GM19238 (cell line): ENCODE data around the gene FJX1.

ENCODE experiments used
- DNase-seq: peaks from one replicate; pipeline ENCODE4 v3.0.0; 2011; ENCODE audit warnings: low spot score; ENCODE audit not compliant: insufficient read length

FJX1 gene

GRCh38 chr11:35617687-35618496, at the start of gene FJX1:
Gene FJX1, plus strand, starts transcription at chr11:35618460. Its CDS starts 177 bp downstream, at chr11:35618637.
- peak; percentile 76 for DNase-seq

DNA sequence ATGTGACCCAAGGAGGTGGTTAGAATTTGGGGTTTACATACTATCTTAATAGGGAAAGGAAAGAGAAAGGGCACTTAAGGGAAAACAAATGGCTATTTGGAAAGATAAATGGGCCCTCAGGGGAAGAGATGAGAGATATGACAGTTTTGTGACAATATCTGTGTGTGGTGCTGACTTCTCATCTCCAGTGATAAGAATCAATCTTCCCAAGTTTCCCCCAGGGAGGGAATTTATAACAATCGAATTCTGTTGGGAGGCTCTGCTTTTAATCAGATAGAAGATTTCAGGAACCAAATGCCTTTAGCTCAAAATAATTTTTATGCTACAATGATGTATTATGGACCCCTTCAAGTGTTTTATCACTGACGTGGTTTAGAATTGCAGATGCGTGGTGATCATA, 46.6 kb upstream of the FJX1 start:
- DNase-seq: no peak

DNA sequence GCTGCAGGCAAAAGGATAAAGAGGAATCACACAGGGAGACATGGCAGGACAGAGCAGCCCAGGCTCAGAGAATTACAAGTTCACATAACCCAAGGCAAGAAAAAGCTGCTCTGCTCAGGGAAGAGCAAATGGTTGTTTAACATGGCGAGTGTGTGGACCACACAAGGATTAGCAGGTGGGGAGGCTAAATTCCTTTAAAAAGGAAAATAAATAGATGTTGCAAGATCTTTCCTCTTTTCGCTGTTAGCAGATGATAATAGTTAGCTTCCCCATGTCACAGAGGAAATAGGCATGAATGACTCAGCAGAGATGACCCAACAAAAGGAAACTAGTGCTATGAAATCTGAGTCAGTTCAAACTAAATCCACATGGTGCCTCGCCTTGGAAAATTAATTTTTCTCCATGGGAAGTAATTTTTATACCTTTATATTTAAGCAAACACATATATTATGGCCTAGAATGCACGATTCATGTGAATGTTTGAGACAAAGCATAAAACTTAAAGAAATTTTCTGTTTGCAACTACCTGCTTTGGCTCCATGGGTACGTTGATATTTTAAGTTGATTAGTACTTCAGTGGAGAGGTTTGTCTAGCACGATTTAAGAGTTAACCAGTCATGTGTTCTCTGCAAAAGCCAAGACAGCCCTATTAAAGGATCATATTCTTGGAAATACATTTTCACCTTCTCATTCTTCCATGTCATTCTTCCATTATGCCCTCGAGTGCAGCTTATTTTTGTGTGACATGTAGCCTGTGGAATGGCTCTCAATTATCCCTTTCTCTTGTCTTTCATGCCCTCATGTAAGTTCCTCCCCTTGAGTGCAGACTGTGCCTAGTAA, 38.5 kb upstream of the FJX1 start:
- DNase-seq: no peak

DNA sequence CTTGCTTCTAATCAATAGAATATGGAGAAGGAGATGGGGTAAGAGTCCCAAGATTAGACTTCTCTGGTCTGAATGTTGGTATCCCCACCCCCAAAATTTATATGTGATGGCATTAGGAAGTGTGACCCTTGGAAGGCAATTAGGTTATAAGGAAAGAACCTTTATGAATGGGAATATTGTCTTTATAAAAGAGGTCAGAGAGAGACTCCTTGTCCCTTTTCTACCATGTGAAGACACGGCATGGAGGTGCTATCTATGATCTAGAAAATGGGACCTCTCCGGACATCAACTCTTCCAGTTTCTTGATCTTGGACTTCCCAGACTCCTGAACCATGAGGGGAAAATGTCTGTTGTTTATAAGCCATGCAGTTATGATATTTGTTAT, 37.9 kb upstream of the FJX1 start:
- no peak for DNase-seq

GRCh38 chr11:35582033-35582432, 36.2 kb upstream of the FJX1 start:
- DNase-seq: no peak

- no peak for DNase-seq
These were observed 35.1 kb upstream of the FJX1 start for GRCh38 chr11:35583126-35583525.

GRCh38 chr11:35583843-35584242, 34.4 kb upstream of the FJX1 start:
- DNase-seq: no peak

- no peak for DNase-seq
These were observed 33.9 kb upstream of the FJX1 start for GRCh38 chr11:35584321-35584720.

DNA sequence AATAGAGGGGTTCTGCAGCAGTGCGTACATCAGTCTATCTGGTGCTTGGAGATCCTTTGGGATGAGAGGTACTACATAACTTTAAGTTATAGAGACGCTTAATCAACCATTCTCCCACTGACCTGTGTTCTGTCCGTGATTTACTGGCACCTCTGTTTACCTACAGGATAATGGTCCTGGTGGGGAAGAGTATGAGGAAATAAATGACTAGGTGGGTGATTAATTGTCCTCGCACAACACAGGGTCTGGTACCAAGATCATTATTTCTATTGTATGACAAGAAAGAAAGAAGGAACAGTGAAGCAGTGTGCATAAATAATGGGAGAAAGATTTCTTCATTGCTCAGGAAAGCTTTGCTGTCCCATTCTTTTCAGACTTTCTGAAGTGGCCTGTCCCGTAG, 32.8 kb upstream of the FJX1 start:
- DNase-seq: no peak

DNA sequence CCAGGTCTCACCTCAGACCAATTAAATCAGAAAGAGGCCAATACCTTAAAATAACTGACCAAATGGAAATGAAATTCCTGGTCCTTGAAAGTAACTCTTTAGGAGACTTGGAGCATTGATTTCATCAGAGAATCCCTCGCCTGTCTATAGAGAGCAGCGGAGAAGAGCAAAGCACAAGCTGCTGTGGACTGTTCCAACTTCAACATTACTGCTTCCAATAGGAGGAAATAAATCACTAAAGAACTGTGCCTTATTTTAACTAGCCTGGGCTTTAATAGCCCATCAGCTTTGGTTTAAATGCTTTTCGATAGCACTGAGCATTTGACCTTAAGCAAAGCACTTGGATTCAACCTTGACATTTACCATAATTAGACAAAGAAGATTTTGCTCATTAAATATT, 32.0 kb upstream of the FJX1 start:
- no peak for DNase-seq

- no peak for DNase-seq
These were observed 30.3 kb upstream of the FJX1 start for GRCh38 chr11:35587972-35588371.

DNA sequence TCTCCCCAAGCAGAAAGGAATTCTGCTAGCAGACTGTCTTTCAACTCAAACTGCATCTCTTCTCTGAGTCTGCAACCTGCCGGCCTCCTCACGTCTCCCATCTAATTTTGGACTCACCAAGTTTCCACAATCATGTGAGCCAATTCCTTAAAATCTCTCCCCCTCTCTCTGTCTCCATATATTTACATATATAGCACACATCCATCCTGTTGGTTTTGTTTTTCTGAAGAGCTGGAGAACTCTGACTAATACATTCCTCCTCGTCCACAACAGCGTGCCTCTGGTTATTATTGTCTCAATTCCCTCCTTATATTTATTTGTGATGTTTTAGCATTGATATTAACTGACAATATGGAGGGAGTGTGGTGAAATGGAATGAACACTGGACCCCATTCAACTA, 29.6 kb upstream of the FJX1 start:
- DNase-seq: no peak

DNA sequence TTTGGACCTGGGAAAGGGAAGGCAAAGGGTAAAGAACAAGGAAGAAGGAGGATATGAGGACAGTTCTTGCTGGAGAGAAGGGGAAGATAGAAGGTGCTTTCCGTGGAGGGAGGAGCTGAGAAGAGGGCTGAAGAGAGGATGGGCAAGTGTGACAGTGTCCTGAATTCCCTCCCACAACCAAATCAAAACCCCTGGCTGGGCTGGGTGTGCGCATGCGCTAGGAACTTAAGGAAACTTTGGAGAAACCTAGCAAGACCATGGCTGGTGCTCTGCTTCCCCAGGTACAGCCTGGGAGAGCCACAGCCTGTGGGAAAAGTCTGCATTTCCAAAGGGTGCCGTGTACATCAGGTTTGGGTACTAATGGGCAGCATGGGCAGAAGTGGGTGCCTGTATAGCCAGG, 29.0 kb upstream of the FJX1 start:
- DNase-seq: no peak

GRCh38 chr11:35590412-35590811, 27.8 kb upstream of the FJX1 start:
- DNase-seq: no peak

GRCh38 chr11:35593143-35593542, 25.1 kb upstream of the FJX1 start:
- DNase-seq: no peak

- no peak for DNase-seq
These were observed 23.6 kb upstream of the FJX1 start for GRCh38 chr11:35594680-35595079.

GRCh38 chr11:35598254-35599125, 19.8 kb upstream of the FJX1 start:
- no peak for DNase-seq

GRCh38 chr11:35600331-35600838, 17.9 kb upstream of the FJX1 start:
- no peak for DNase-seq

GRCh38 chr11:35602160-35602793, 16.0 kb upstream of the FJX1 start:
- DNase-seq: no peak

DNA sequence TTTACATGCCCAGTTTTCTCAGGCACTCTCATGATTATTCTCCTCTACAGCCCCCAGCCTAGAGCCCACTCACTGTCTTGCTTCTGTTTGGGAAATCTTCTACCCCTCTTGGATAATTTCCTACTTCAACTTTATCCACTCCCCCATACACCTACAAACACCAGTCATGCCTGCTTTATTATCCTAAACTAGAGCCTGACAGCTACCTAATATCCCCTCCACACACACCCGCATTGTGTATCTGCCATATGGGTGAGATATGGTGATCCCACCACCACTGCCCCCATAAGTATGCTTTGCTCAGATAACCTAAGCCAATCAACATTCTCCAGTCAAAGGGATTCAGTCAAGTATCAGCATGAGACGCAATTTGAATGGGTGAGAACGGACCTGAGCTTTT, 15.3 kb upstream of the FJX1 start:
- DNase-seq: no peak

- no peak for DNase-seq
These were observed 12.6 kb upstream of the FJX1 start for GRCh38 chr11:35605706-35606105.
